H1 (cell line): ENCODE measurements around the gene DHX57. TPM values are rescaled to one million over a fixed set of nuclear protein-coding genes. Genes with fewer than 3 reads are reported as not detected.

ENCODE experiments used
- CTCF ChIA-PET: fragments of 300-600 bp; sonication (Branson Sonifier 250); formaldehyde crosslinking; loops from one replicate; lab custom pipeline; 2021; ENCODE audit not compliant: partially characterized antibody; lab: Charles Lee
- POLR2A ChIA-PET: fragments of 300-600 bp; sonication (Branson Sonifier 250); formaldehyde crosslinking; loops from one replicate; lab custom pipeline; 2021; ENCODE audit warnings: inconsistent platforms; ENCODE audit not compliant: partially characterized antibody; lab: Charles Lee
- DNase-seq, 2 experiments: peaks; one replicate each; pipeline versions ENCODE4 v3.0.0 to v3.0.0-alpha.2; 2010 to 2022; ENCODE audit warnings: low spot score in 2 of 2, low read depth in 1 of 2, mixed read lengths in 1 of 2
- FAIRE-seq: peaks from 2 replicates; lab custom pipeline; 2011; peaks lifted over from hg19 to GRCh38; lab: Jason Lieb, UNC
- H2AFZ ChIP-seq: 2 replicates; pipeline ENCODE4 v1.8.1; 2012; ENCODE audit warnings: low read length, inconsistent platforms
- H2AK5ac ChIP-seq: 2 replicates; pipeline ENCODE4 v1.6.1; 2013; ENCODE audit warnings: low read depth, low read length
- H2BK120ac ChIP-seq: replicated peaks from 2 replicates; pipeline ENCODE3; 2013; ENCODE audit warnings: low read depth, low read length, inconsistent platforms
- H2BK12ac ChIP-seq: 2 replicates; pipeline ENCODE4 v1.6.1; 2013; ENCODE audit warnings: low read depth, low read length
- H2BK15ac ChIP-seq: 2 replicates; pipeline ENCODE4 v1.6.1; 2013; ENCODE audit warnings: low read length
- H2BK20ac ChIP-seq: 2 replicates; pipeline ENCODE4 v1.6.1; 2013; ENCODE audit warnings: low read length
- H2BK5ac ChIP-seq: 2 replicates; pipeline ENCODE4 v1.6.1; 2013; ENCODE audit warnings: low read depth, low read length
- H3K14ac ChIP-seq: 2 replicates; pipeline ENCODE4 v1.6.1; 2013; ENCODE audit warnings: inconsistent platforms; ENCODE audit not compliant: insufficient read length
- H3K18ac ChIP-seq: 2 replicates; pipeline ENCODE4 v1.6.1; 2013; ENCODE audit warnings: low read length; ENCODE audit errors: extremely low read depth
- H3K23ac ChIP-seq: 2 replicates; pipeline ENCODE4 v1.6.1; 2013; ENCODE audit warnings: inconsistent platforms; ENCODE audit not compliant: insufficient read length
- H3K23me2 ChIP-seq: 2 replicates; pipeline ENCODE4 v1.6.1; 2013; ENCODE audit warnings: low read depth, low read length
- H3K27ac ChIP-seq: 2 replicates; pipeline ENCODE4 v1.6.1; 2011; ENCODE audit warnings: low read depth, low read length, inconsistent platforms
- H3K27me3 ChIP-seq, 4 experiments: replicated peaks in 1 of 4; 1 replicate in 1 of 4; 2 replicates in 3 of 4; pipeline versions ENCODE4 v1.6.1 to v1.8.1; 2011 to 2013; ENCODE audit warnings: low read length in 3 of 4, mild to moderate bottlenecking in 3 of 4, inconsistent platforms in 2 of 4, mixed read lengths in 2 of 4, moderate library complexity in 1 of 4; ENCODE audit not compliant: control insufficient read depth in 3 of 4, insufficient read depth in 3 of 4; ENCODE audit errors: extremely low read depth in 1 of 4
- H3K36me3 ChIP-seq, 4 experiments: 2 replicates each; pipeline versions ENCODE4 v1.6.1 to v1.8.1; 2011 to 2013; ENCODE audit warnings: mild to moderate bottlenecking in 4 of 4, low read length in 3 of 4, moderate library complexity in 2 of 4, control low read depth in 1 of 4, inconsistent platforms in 1 of 4; ENCODE audit not compliant: insufficient read depth in 4 of 4, control insufficient read depth in 2 of 4
- H3K4ac ChIP-seq: replicated peaks from 2 replicates; pipeline ENCODE3; 2013; ENCODE audit warnings: low read length, low read depth, mixed read lengths, inconsistent platforms; ENCODE audit not compliant: insufficient read length
- H3K4me1 ChIP-seq, 4 experiments: replicated peaks in 1 of 4; 1 replicate in 1 of 4; 2 replicates in 3 of 4; pipeline versions ENCODE4 v1.6.1 to v1.8.1; 2011 to 2013; ENCODE audit warnings: low read length in 3 of 4, inconsistent platforms in 2 of 4, mixed read lengths in 1 of 4; ENCODE audit not compliant: insufficient read depth in 4 of 4, control insufficient read depth in 3 of 4
- H3K4me2 ChIP-seq, 2 experiments: 2 replicates each; pipeline versions ENCODE4 v1.6.1 to v1.8.1; 2011 to 2013; ENCODE audit warnings: low read depth in 2 of 2, low read length in 2 of 2, control low read depth in 1 of 2, inconsistent platforms in 1 of 2, mild to moderate bottlenecking in 1 of 2; ENCODE audit not compliant: insufficient read depth in 1 of 2
- H3K4me3 ChIP-seq, 4 experiments: fragments of 200-600, 300-600 bp in 1 of 4; sonication (generic), shearing (Covaris generic), sonication (Bioruptor Twin) in 1 of 4; 2 replicates each; pipeline versions ENCODE4 v1.5.1 to v1.8.1; 2011 to 2016; ENCODE audit warnings: low read length in 4 of 4, low read depth in 3 of 4, control low read depth in 2 of 4, inconsistent platforms in 2 of 4, mild to moderate bottlenecking in 2 of 4, mixed read lengths in 1 of 4, moderate library complexity in 1 of 4; ENCODE audit not compliant: insufficient read depth in 2 of 4; ENCODE audit errors: extremely low read depth in 1 of 4
- H3K56ac ChIP-seq: replicated peaks from 2 replicates; pipeline ENCODE3; 2013; ENCODE audit warnings: low read depth, mild to moderate bottlenecking, mixed read lengths, low read length, inconsistent platforms; ENCODE audit not compliant: insufficient read length
- H3K79me1 ChIP-seq: 2 replicates; pipeline ENCODE4 v1.6.1; 2013; ENCODE audit warnings: low read depth, low read length, control low read depth
- H3K79me2 ChIP-seq, 2 experiments: 2 replicates each; pipeline versions ENCODE4 v1.6.1 to v1.8.1; 2012 to 2013; ENCODE audit warnings: low read length in 2 of 2, mild to moderate bottlenecking in 2 of 2, inconsistent platforms in 1 of 2; ENCODE audit not compliant: insufficient read depth in 2 of 2, control insufficient read depth in 1 of 2
- H3K9ac ChIP-seq, 4 experiments: replicated peaks in 1 of 4; 1 replicate in 1 of 4; 2 replicates in 3 of 4; pipeline versions ENCODE4 v1.6.1 to v1.8.1; 2011 to 2013; ENCODE audit warnings: low read depth in 3 of 4, low read length in 3 of 4, control low read depth in 2 of 4, mild to moderate bottlenecking in 2 of 4, moderate library complexity in 2 of 4, inconsistent platforms in 1 of 4; ENCODE audit errors: extremely low read depth in 1 of 4
- H3K9me3 ChIP-seq, 2 experiments: 2 replicates each; pipeline versions ENCODE4 v1.6.1 to v1.8.1; 2012 to 2013; ENCODE audit warnings: mild to moderate bottlenecking in 2 of 2, moderate library complexity in 2 of 2, control low read depth in 1 of 2, inconsistent platforms in 1 of 2, low read depth in 1 of 2, low read length in 1 of 2, mixed read lengths in 1 of 2; ENCODE audit not compliant: insufficient read depth in 2 of 2
- H4K20me1 ChIP-seq, 2 experiments: replicated peaks in 1 of 2; 2 replicates each; pipeline versions ENCODE3 to v1.8.1; 2011 to 2013; ENCODE audit warnings: inconsistent platforms in 2 of 2, low read length in 2 of 2, mild to moderate bottlenecking in 1 of 2; ENCODE audit not compliant: insufficient read depth in 2 of 2, control insufficient read depth in 1 of 2
- H4K5ac ChIP-seq: 2 replicates; pipeline ENCODE4 v1.6.1; 2013; ENCODE audit warnings: low read length, low read depth, mixed read lengths, inconsistent platforms; ENCODE audit not compliant: insufficient read length
- H4K8ac ChIP-seq: 2 replicates; pipeline ENCODE4 v1.8.0; 2013; ENCODE audit warnings: mild to moderate bottlenecking, moderate library complexity, low read length, inconsistent platforms; ENCODE audit not compliant: insufficient read depth; ENCODE audit errors: extremely low read depth
- H4K91ac ChIP-seq: replicated peaks from 2 replicates; pipeline ENCODE3; 2013; ENCODE audit warnings: low read length, mixed read lengths, inconsistent platforms; ENCODE audit not compliant: insufficient read length
- BCL11A ChIP-seq, 2 experiments: IDR thresholded peaks; one replicate each; pipeline ENCODE4 v1.6.1; 2011; ENCODE audit warnings: low read depth in 2 of 2, low read length in 2 of 2, mild to moderate bottlenecking in 2 of 2
- CBX8 ChIP-seq: fragments of 300-800, 300-1000 bp; sonication (generic); IDR thresholded peaks from 2 replicates; pipeline ENCODE4 v1.7.1; 2016; ENCODE audit warnings: low read depth, low read length, borderline replicate concordance
- EZH2 ChIP-seq: fragments of 200-600 bp; sonication (generic); IDR thresholded peaks from 2 replicates; pipeline ENCODE4 v1.7.1; 2012; ENCODE audit warnings: low read depth, mild to moderate bottlenecking, moderate library complexity, low read length, inconsistent platforms; ENCODE audit not compliant: severe bottlenecking
- RAD21 ChIP-seq, 2 experiments: IDR thresholded peaks in 1 of 2; conservative IDR thresholded peaks in 1 of 2; 2 replicates each; pipeline ENCODE4 v1.6.1; 2011; ENCODE audit warnings: low read depth in 2 of 2, low read length in 2 of 2, improper control_type of control experiment in 1 of 2, inconsistent platforms in 1 of 2, mild to moderate bottlenecking in 1 of 2, moderate library complexity in 1 of 2
- TBP ChIP-seq: IDR thresholded peaks from 2 replicates; pipeline ENCODE4 v1.6.1; 2011; ENCODE audit warnings: low read depth, low read length, improper control_type of control experiment
- ZNF274 ChIP-seq: IDR thresholded peaks from 2 replicates; pipeline ENCODE4 v1.7.0; 2012; ENCODE audit warnings: low read length, borderline replicate concordance; ENCODE audit errors: extremely low read depth
- WGBS, 2 experiments: shearing (Covaris generic) in 1 of 2; methylation state at CpG; one replicate each; pipeline versions ENCODE4 v1.1.6 to v1.1.7; 2013 to 2015; ENCODE audit warnings: low lambda C conversion rate in 2 of 2, mixed read lengths in 2 of 2, inconsistent platforms in 1 of 2, low coverage in 1 of 2, missing lambda C conversion rate in 1 of 2; ENCODE audit not compliant: insufficient replicate concordance in 2 of 2, insufficient coverage in 1 of 2, insufficient read length in 1 of 2; ENCODE audit errors: extremely low coverage in 1 of 2, missing lambda C conversion rate in 1 of 2; 5-methylcytosine and 5-hydroxymethylcytosine counted together
- polyA plus RNA-seq, 7 experiments: library from polyadenylated mRNA; depleted of rRNA in 3 of 7; stranded (reverse) in 5 of 7; unstranded in 2 of 7; fragments of >200 nt in 5 of 7; fragments of 200-250 nt in 2 of 7; gene quantifications; 1 replicate in 5 of 7; 2 replicates in 1 of 7; 4 replicates in 1 of 7; pipeline versions ENCODE4 v1.2.1 to v1.2.3, GENCODE V29; 2011 to 2013; ENCODE audit warnings: missing spikeins in 2 of 7, mixed read lengths in 2 of 7
- total RNA-seq: library from RNA; stranded (reverse); fragmentation: NEBNext Ultra II Directional; extraction: Animal tissue kit (Norgen Biotek cat#: 25700); gene quantifications from 2 replicates; pipeline ENCODE4 v1.2.1, GENCODE V29; 2021

The DHX57 gene
- total and polyA plus RNA-seq, 2 of the 8 experiments (the other 6 are each of a cell fraction or from before 2014, with no cell fraction given): 10.7 to 32.9 TPM

DNA sequence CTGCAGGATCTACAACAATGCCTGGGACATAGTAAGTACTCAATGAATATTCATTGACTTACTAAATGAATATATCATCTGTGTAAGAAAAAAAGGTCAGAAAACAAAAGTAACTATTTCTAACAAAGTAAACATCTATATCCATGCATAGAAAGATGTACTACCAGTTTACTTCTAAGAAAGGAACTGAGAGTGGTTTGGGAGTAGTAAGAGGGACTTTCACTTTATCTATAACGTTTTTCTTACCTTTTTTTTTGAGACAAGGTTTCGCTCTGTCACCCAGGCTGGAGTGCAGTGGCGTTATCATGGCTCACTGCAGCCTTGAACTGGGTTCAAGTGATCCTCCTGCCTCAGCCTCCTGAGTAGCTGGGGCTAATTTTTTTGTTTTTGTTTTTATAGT is 25.7 kb downstream of the DHX57 start:
- Histone ChIP-seq H3K56ac (no peak overlapping the region), H3K27ac (no peak overlapping the region), H3K79me1 (no peaks in the 10 kb centered on the region), H2BK20ac (no peak overlapping the region), H2BK120ac (no peak overlapping the region), H3K4ac (no peak overlapping the region), H2BK12ac (no peak overlapping the region), H4K91ac (no peak overlapping the region), H2AFZ (no peak overlapping the region), H3K9me3 (no peaks in the 10 kb centered on the region), H3K79me2 (no peaks in the 10 kb centered on the region), H3K36me3 (peaks cover 6 to 28% (median 14%) of the 10 kb centered on the region in 4 experiments; a peak in 7 of 8 replicates), H3K4me2 (no peak overlapping the region), H3K23ac (no peak overlapping the region), H3K9ac (no peak overlapping the region), H4K5ac (no peak overlapping the region), H3K18ac (no peak overlapping the region), H3K14ac (no peak overlapping the region), H3K23me2 (no peaks in the 10 kb centered on the region), H3K4me1 (no peaks in the 10 kb centered on the region), H2AK5ac (no peak overlapping the region), H3K4me3 (no peak overlapping the region), H4K20me1 (peaks cover 0 to 1% of the 10 kb centered on the region in 2 experiments), H3K27me3 (no peaks in the 10 kb centered on the region), H2BK5ac (no peak overlapping the region), H2BK15ac (no peak overlapping the region), H4K8ac (no peak overlapping the region)
- FAIRE-seq (no peak), DNase-seq (no peak)
- ChIA-PET POLR2A (no interaction called here), CTCF (interaction anchor here (0.6 to 2.0 kb wide), 2 partner anchors 16 to 1566 kb away, joined by 5 to 6 read pairs; no protein-coding TSS in a partner anchor)
- TF ChIP-seq EZH2 (no peak), RAD21 (IDR thresholded peaks at IDR 0.05 in 1 of 2, conservative IDR thresholded peaks at IDR 0.05 in 1 of 2; ENCODE audit: low read depth in 2 of 2, low read length in 2 of 2) (no peak), BCL11A (IDR thresholded peaks at IDR 0.05; ENCODE audit: low read depth in 2 of 2, low read length in 2 of 2) (no peak), CBX8 (no peak), ZNF274 (no peak), TBP (no peak)
- 86% methylated on average over 3 of the region's 3 CpGs; no CpG with 5 or more reads in 1 of the 2 experiments for WGBS, 2 experiments
